Loucy (cell line): ENCODE data around the gene CCDC71.

Experiments used
- H2AFZ ChIP-seq: fragments of 200-600 bp; sonication (generic); 2 replicates; pipeline ENCODE4 v1.6.0; 2016; ENCODE audit warnings: antibody characterized with exemption, mild to moderate bottlenecking, low read length, moderate library complexity
- H3F3A ChIP-seq: fragments of 200-600 bp; 2 replicates; pipeline ENCODE4 v1.6.0; 2016; ENCODE audit warnings: antibody characterized with exemption, low read depth, mild to moderate bottlenecking
- H3K27me3 ChIP-seq: fragments of 200-600 bp; sonication (generic); 2 replicates; pipeline ENCODE4 v1.6.1; 2014; ENCODE audit warnings: low read length, mild to moderate bottlenecking; ENCODE audit not compliant: insufficient read depth, poor library complexity, severe bottlenecking
- H3K36me3 ChIP-seq: fragments of 200-600 bp; sonication (generic); 2 replicates; pipeline ENCODE4 v1.6.1; 2016; ENCODE audit warnings: low read length; ENCODE audit not compliant: insufficient read depth
- H3K4me1 ChIP-seq: fragments of 200-600 bp; sonication (generic); 2 replicates; pipeline ENCODE4 v1.5.1; 2014; ENCODE audit warnings: low read length, mild to moderate bottlenecking; ENCODE audit not compliant: insufficient read depth, poor library complexity, severe bottlenecking
- H3K4me2 ChIP-seq: fragments of 200-600 bp; sonication (generic); 2 replicates; pipeline ENCODE4 v1.6.0; 2014; ENCODE audit warnings: antibody characterized with exemption, low read length, low read depth, mild to moderate bottlenecking; ENCODE audit not compliant: poor library complexity, severe bottlenecking
- H3K4me3 ChIP-seq: fragments of 200-600 bp; sonication (generic); 2 replicates; pipeline ENCODE4 v1.5.1; 2014; ENCODE audit warnings: low read length, mild to moderate bottlenecking, mixed read lengths; ENCODE audit not compliant: poor library complexity, severe bottlenecking
- H3K79me2 ChIP-seq: fragments of 200-600 bp; sonication (generic); 2 replicates; pipeline ENCODE4 v1.6.1; 2014; ENCODE audit warnings: low read length; ENCODE audit not compliant: insufficient read depth
- H3K9ac ChIP-seq: fragments of 200-600 bp; sonication (generic); 2 replicates; pipeline ENCODE4 v1.6.0; 2014; ENCODE audit warnings: mild to moderate bottlenecking, low read depth, low read length, moderate library complexity; ENCODE audit not compliant: poor library complexity, severe bottlenecking
- H3K9me2 ChIP-seq: fragments of 200-600 bp; sonication (generic); replicated peaks from 2 replicates; pipeline ENCODE4 v1.6.1; 2016; ENCODE audit warnings: low read depth, low read length, mixed read lengths
- H3K9me3 ChIP-seq: fragments of 200-600 bp; sonication (generic); 2 replicates; pipeline ENCODE4 v1.6.1; 2014; ENCODE audit warnings: mild to moderate bottlenecking, antibody characterized with exemption, low read length, low read depth; ENCODE audit not compliant: insufficient read depth
- H4K20me1 ChIP-seq: fragments of 200-600 bp; sonication (generic); 2 replicates; pipeline ENCODE4 v1.6.0; 2014; ENCODE audit warnings: antibody characterized with exemption, low read length, mild to moderate bottlenecking; ENCODE audit not compliant: insufficient read depth, poor library complexity, severe bottlenecking
- CTCF ChIP-seq: fragments of 200-600 bp; sonication (generic); conservative IDR thresholded peaks from 2 replicates; pipeline ENCODE4 v1.5.1; 2014; ENCODE audit warnings: mild to moderate bottlenecking, antibody characterized with exemption, low read length
- EZH2phosphoT487 ChIP-seq: fragments of 200-600 bp; IDR thresholded peaks from 2 replicates; pipeline ENCODE4 v1.6.1; 2018; ENCODE audit warnings: antibody characterized with exemption, mild to moderate bottlenecking, moderate library complexity, borderline replicate concordance

The CCDC71 gene

DNA sequence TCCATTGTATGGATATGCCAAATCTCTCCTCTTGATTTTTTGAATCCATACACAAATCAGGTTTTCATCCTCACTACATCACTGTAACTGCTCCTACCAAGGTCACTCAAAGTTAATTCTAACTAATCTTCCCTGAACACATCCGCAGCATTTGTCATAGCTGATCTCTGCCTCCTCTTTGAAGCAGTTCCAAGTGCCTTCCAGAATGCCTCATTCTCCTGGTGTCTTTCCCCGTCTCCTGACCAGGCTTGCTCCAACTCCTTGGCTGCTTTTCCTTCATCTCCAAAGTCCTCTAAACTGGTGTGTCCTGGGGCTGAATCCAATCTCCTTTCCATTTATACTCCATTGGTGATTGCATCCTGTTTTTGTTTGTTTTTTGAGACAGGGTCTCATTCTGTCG lies 32.0 kb upstream of the CCDC71 start:
- Histone ChIP-seq H4K20me1 (no peaks in the 10 kb centered on the region), H3K9ac (no peak overlapping the region), H3K4me3 (no peak overlapping the region), H3K79me2 (no peaks in the 10 kb centered on the region), H3K36me3 (no peaks in the 10 kb centered on the region), H3K9me3 (no peaks in the 10 kb centered on the region), H3F3A (no peaks in the 10 kb centered on the region), H2AFZ (no peak overlapping the region), H3K4me1 (no peaks in the 10 kb centered on the region), H3K27me3 (no peaks in the 10 kb centered on the region), H3K4me2 (no peak overlapping the region), H3K9me2 (no peaks in the 10 kb centered on the region)
- TF ChIP-seq EZH2phosphoT487 (no peak), CTCF (no peak)

DNA sequence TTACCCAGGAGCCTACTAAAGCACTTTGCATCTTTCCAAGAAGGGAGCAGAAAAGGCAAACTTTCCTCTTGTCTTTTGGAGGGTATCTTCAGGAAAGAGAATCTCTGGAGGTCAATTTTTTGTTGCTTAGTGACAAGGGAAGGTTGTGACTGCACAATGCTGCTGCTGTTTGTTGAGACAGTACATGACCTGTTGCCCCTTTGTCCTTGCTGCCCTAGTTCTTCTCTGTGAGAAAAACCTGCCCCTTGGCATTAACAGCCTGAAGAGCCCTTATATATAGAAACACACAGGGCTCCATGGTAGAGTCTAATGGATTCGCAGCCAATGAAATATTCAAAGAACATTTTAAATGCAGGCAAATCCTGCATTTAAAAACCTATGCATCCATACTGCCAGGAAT lies 25.6 kb upstream of the CCDC71 start:
- H2AFZ ChIP-seq: no peak overlapping the region
- no peaks in the 10 kb centered on the region for H3K9me3 ChIP-seq
- peaks cover 7% of the 10 kb centered on the region for H3K27me3 ChIP-seq
- no peaks in the 10 kb centered on the region for H3K36me3 ChIP-seq
- H3K79me2 ChIP-seq: no peaks in the 10 kb centered on the region
- no peak for TF ChIP-seq EZH2phosphoT487
- TF ChIP-seq CTCF: no peak
- H3K9ac ChIP-seq: no peak overlapping the region
- no peak overlapping the region for H3K4me3 ChIP-seq
- H3K4me1 ChIP-seq: no peaks in the 10 kb centered on the region
- H4K20me1 ChIP-seq: no peaks in the 10 kb centered on the region
- H3F3A ChIP-seq: no peaks in the 10 kb centered on the region
- no peak overlapping the region for H3K4me2 ChIP-seq
- no peaks in the 10 kb centered on the region for H3K9me2 ChIP-seq

DNA sequence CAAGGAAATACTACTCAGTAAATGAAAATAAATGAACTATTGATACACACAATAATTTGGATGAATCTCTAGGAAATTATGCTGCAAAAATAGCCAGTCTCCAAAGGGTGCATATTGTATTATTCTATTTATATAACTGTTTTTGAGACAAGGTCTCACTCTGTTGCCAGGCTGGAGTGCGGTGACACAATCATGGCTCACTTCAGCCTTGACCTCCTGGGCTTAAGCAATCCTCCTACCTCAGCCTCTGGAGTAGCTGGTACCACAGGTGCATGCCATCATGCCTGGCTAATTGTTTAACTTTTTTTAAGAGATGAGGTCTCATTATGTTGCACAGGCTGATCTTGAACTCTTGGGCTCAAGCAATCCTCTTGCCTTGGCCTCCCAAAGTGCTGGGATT lies 17.7 kb upstream of the CCDC71 start:
- Histone ChIP-seq H3K27me3 (peaks cover 15% of the 10 kb centered on the region), H3K4me1 (no peaks in the 10 kb centered on the region), H3K36me3 (no peaks in the 10 kb centered on the region), H2AFZ (no peak overlapping the region), H3K9ac (no peak overlapping the region), H3F3A (no peaks in the 10 kb centered on the region), H3K9me2 (no peaks in the 10 kb centered on the region), H3K79me2 (no peaks in the 10 kb centered on the region), H3K4me2 (no peak overlapping the region), H3K9me3 (no peaks in the 10 kb centered on the region), H4K20me1 (no peaks in the 10 kb centered on the region), H3K4me3 (no peak overlapping the region)
- TF ChIP-seq EZH2phosphoT487 (no peak), CTCF (no peak)
